Upper lobe of left lung (tissue), 6 donors: ENCODE results near the gene KRTAP10-8. TPM values are rescaled to one million over a fixed set of nuclear protein-coding genes. Genes with fewer than 3 reads are reported as not detected.

Experiments used
- ATAC-seq, 2 donors: fragments of 200-7000 bp; cut with Tn5 transposase; one replicate each; pipeline ENCODE4 v1.9.1; 2022; ENCODE audit warnings: mild to moderate bottlenecking in 2 of 2, moderate library complexity in 2 of 2; ENCODE audit not compliant: low FRiP score in 2 of 2
- DNase-seq, 2 donors: peaks; one replicate each; pipeline ENCODE4 v3.0.0-alpha.2; 2019 to 2020
- H3K27ac ChIP-seq, 4 donors: fragments of 200-600 bp; sonication (generic); one replicate each; pipeline ENCODE4 v1.5.1; 2016 to 2019
- H3K27me3 ChIP-seq, 4 donors: fragments of 200-600 bp; sonication (generic); one replicate each; pipeline ENCODE4 v1.5.1; 2017 to 2019
- H3K36me3 ChIP-seq, 4 donors: fragments of 200-600 bp; sonication (generic); one replicate each; pipeline ENCODE4 v1.5.1; 2016 to 2019
- H3K4me1 ChIP-seq, 4 donors: fragments of 200-600 bp; sonication (generic); one replicate each; pipeline ENCODE4 v1.5.1; 2018 to 2019
- H3K4me3 ChIP-seq, 4 donors: fragments of 200-600 bp; sonication (generic); one replicate each; pipeline ENCODE4 v1.5.1; 2017 to 2019; ENCODE audit warnings: mild to moderate bottlenecking in 2 of 4, moderate library complexity in 1 of 4
- H3K9me3 ChIP-seq, 4 donors: fragments of 200-600 bp; sonication (generic); one replicate each; pipeline ENCODE4 v1.5.1; 2018 to 2019
- EP300 ChIP-seq, 4 donors: sonication (generic); formaldehyde crosslinking; IDR thresholded peaks; one replicate each; pipeline ENCODE4 v1.5.1; 2017; ENCODE audit warnings: antibody characterized with exemption in 4 of 4, control low read depth in 2 of 4
- POLR2A ChIP-seq, 4 donors: fragments of 450-650 bp; IDR thresholded peaks; one replicate each; pipeline ENCODE4 v1.5.1; 2016 to 2017; ENCODE audit warnings: antibody characterized with exemption in 4 of 4, mild to moderate bottlenecking in 2 of 4
- POLR2AphosphoS5 ChIP-seq, 2 donors: sonication (generic); formaldehyde crosslinking; IDR thresholded peaks; one replicate each; pipeline ENCODE4 v1.5.1; 2017; ENCODE audit warnings: antibody characterized with exemption in 2 of 2
- WGBS, 2 donors: methylation state at CpG; one replicate each; pipeline ENCODE4 v1.1.5; 2017 to 2018; 5-methylcytosine and 5-hydroxymethylcytosine counted together
- total RNA-seq, 6 donors: library from RNA; depleted of rRNA in 4 of 6; stranded (reverse); fragments of >200 nt in 4 of 6; gene quantifications; one replicate each; pipeline versions ENCODE4 v1.1.0 to v1.2.1, GENCODE V29; 2016 to 2021
- TF ChIP-seq, protein P1 (sequence below), 6 experiments: fragments of 450-650 bp in 4 of 6; fragments of 200-600 bp in 2 of 6; sonication (generic) in 2 of 6; IDR thresholded peaks; one replicate each; pipeline ENCODE4 v1.5.1; 2016 to 2019; ENCODE audit warnings: antibody characterized with exemption in 6 of 6
- donor health status: DM: no; HTN: no; CAD: no; lungs with moderate emphysema.
- donor health status: DM: no; HTN: yes; CAD: no; lungs with severe emphysema.

Gene KRTAP10-8
- total RNA-seq, 6 donors from 2014 or later = not detected

DNA sequence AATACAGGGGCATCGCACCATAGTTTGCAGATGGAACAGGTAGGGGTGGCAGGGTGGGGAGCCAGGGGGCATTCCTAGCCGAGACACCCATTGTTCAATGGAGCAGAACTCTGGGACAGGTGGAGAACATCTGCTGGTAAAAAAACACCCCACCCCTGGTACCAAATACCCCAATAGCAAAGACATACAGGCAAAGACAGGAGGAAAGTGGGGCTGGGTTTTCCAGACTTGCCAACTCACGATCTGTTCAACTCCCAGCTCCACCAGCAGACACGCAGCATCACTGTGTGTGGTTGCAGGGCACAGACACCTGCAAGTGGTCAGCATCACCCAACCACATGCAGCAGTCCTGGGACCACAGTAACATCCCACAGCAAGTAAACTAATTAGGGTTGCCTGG lies 328 bp upstream of the KRTAP10-8 start:
- TF ChIP-seq, protein P1, sequence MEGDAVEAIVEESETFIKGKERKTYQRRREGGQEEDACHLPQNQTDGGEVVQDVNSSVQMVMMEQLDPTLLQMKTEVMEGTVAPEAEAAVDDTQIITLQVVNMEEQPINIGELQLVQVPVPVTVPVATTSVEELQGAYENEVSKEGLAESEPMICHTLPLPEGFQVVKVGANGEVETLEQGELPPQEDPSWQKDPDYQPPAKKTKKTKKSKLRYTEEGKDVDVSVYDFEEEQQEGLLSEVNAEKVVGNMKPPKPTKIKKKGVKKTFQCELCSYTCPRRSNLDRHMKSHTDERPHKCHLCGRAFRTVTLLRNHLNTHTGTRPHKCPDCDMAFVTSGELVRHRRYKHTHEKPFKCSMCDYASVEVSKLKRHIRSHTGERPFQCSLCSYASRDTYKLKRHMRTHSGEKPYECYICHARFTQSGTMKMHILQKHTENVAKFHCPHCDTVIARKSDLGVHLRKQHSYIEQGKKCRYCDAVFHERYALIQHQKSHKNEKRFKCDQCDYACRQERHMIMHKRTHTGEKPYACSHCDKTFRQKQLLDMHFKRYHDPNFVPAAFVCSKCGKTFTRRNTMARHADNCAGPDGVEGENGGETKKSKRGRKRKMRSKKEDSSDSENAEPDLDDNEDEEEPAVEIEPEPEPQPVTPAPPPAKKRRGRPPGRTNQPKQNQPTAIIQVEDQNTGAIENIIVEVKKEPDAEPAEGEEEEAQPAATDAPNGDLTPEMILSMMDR (IDR thresholded peaks at IDR 0.05) = no peak
- no peak for TF ChIP-seq EP300 (IDR thresholded peaks at IDR 0.05)
- TF ChIP-seq POLR2A (IDR thresholded peaks at IDR 0.05) = no peak
- no peak for TF ChIP-seq POLR2AphosphoS5 (IDR thresholded peaks at IDR 0.05)
- Histone ChIP-seq H3K27me3 (peaks cover 0 to 3% (median 0%) of the 10 kb centered on the region in 4 donors), H3K36me3 (no peaks in the 10 kb centered on the region), H3K27ac (no peak overlapping the region), H3K4me3 (no peak overlapping the region), H3K4me1 (no peaks in the 10 kb centered on the region), H3K9me3 (peaks cover 0 to 30% (median 10%) of the 10 kb centered on the region in 4 donors)
- no peak for DNase-seq
- no peak for ATAC-seq
- WGBS, 2 donors = 87 to 89% methylated on average over 4 of the region's 4 CpGs

DNA sequence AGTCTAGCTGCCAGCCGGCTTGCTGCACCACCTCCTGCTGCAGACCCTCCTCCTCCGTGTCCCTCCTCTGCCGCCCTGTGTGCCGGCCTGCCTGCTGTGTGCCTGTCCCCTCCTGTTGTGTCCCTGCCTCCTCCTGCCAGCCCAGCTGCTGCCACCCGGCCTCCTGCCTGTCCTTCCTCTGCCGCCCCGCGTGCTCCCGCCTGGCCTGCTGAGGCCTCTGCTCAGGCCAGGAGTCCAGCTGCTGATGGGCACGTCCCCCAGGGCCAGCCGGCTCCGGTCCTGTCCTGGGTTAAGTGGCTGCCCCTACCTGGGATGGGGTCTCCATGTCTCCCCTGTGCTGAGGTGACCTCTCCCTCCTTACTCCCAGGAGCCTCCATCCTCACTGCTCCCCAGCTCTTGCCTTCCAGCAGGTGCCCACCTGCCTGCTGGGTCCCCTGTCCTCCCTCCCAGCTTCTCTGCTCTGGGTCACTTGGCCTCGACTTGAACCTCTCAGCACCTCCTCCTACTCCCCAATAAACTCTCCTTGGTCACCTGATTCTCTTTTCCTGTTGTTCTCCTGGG lies 870 bp downstream of the KRTAP10-8 start:
- DNase-seq (peak in 1 of 2 donors; percentile 75), ATAC-seq (no peak)
- TF ChIP-seq, protein P1 (IDR thresholded peaks at IDR 0.05) = no peak
- TF ChIP-seq POLR2AphosphoS5 (IDR thresholded peaks at IDR 0.05) (no peak), EP300 (IDR thresholded peaks at IDR 0.05) (no peak), POLR2A (IDR thresholded peaks at IDR 0.05) (no peak)
- Histone ChIP-seq H3K36me3 (no peaks in the 10 kb centered on the region), H3K9me3 (peaks cover 0 to 30% (median 10%) of the 10 kb centered on the region in 4 donors), H3K4me3 (no peak overlapping the region), H3K27me3 (peaks cover 0 to 3% (median 0%) of the 10 kb centered on the region in 4 donors), H3K27ac (no peak overlapping the region), H3K4me1 (no peaks in the 10 kb centered on the region)
- WGBS, 2 donors = 78 to 83% methylated on average over 12 to 13 of the region's 13 CpGs

DNA sequence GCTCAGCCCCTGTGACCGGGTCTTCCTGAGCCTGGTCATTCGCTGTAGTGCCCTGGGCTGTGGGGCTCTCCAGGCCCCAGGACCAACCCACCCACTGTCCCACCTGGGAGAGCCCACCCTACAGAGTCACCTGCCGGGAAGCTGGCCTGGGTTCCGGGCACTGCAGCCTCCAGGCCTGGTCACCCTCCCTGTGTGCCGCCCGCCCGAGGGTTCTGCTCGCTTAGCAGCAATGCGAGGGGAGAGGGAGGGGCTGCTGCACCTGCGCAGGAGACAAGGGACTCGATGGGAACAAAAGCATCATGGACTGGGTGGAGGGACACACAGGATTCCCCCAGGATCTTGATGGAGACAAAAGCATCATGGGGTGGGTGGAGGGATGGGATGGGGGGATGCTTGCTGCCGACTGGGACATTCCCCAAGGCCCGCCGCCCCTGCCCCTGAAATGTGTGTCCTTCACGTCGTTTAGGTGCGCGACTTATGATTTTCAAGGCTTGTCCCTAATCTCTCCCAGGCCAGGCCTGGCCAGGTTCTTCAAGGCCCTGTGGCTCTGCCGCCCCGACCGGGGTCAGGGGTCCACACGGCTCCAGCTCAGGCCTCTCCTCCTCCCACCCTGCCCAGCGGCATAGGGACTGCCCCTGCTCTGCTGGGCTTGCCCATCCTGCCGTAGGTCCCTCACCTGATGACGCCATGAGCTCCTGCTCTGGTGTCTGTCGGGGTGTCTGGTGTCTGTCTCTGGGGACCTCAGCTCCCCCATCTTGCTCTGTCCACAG lies 1.7 kb downstream of the KRTAP10-8 start:
- no peak overlapping the region for H3K27ac ChIP-seq
- peaks cover 0 to 3% (median 0%) of the 10 kb centered on the region in 4 donors for H3K27me3 ChIP-seq
- no peak overlapping the region for H3K4me3 ChIP-seq
- no peaks in the 10 kb centered on the region for H3K4me1 ChIP-seq
- TF ChIP-seq, protein P1 (IDR thresholded peaks at IDR 0.05) = no peak
- TF ChIP-seq POLR2AphosphoS5 (IDR thresholded peaks at IDR 0.05) (no peak), EP300 (IDR thresholded peaks at IDR 0.05) (no peak), POLR2A (IDR thresholded peaks at IDR 0.05) (no peak)
- DNase-seq = peak in 1 of 2 donors; percentile 61
- WGBS, 2 donors = 90% methylated on average over 24 to 25 of the region's 26 CpGs
- H3K9me3 ChIP-seq = peaks cover 0 to 30% (median 10%) of the 10 kb centered on the region in 4 donors
- no peaks in the 10 kb centered on the region for H3K36me3 ChIP-seq
- ATAC-seq = peak in 1 of 2 donors; percentile 3

DNA sequence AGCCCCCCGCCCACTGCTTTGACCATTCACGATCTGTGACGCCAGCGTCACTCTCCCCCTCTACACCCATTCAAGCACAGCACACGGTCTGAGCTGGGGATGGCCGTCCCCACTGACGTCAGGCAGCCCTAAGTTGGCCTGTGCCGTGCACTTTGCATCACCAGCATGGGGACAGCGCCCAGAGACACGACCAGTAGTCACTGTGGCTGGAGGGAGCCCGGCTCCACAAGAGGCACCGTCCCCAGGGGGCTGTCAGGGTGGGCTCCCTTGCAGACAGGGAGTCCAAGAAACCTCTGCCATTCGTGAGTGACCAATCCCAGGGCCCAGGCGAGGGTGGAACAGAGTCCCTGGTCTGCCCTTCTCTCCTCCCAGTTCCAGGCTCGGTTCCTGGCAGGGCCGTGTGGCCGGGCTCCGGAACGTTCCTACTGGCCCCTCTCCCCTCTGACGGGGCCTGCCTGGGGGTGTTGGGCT lies 2.3 kb downstream of the KRTAP10-8 start:
- Histone ChIP-seq H3K27ac (no peak overlapping the region), H3K4me3 (no peak overlapping the region), H3K9me3 (peaks cover 0 to 30% (median 10%) of the 10 kb centered on the region in 4 donors), H3K27me3 (peaks cover 0 to 3% (median 0%) of the 10 kb centered on the region in 4 donors), H3K4me1 (no peaks in the 10 kb centered on the region), H3K36me3 (no peaks in the 10 kb centered on the region)
- 75 to 86% methylated on average over 8 to 20 of the region's 20 CpGs for WGBS, 2 donors
- DNase-seq (peak in 1 of 2 donors; percentile 69), ATAC-seq (peak in 1 of 2 donors; percentile 15)
- TF ChIP-seq, protein P1 (IDR thresholded peaks at IDR 0.05) = no peak
- TF ChIP-seq POLR2AphosphoS5 (IDR thresholded peaks at IDR 0.05) (no peak), POLR2A (IDR thresholded peaks at IDR 0.05) (no peak)
